LNCAP (cell line): ENCODE measurements around the gene POLD1.

Source experiments
- CTCF ChIP-seq: fragments of 450-650 bp; IDR thresholded peaks from 2 replicates; pipeline ENCODE4 v1.5.1; 2017; ENCODE audit warnings: mild to moderate bottlenecking

The POLD1 gene

GRCh38 chr19:50453243-50453642 lies 69.1 kb downstream of the POLD1 start:
- TF ChIP-seq CTCF, result no peak

- no peak for TF ChIP-seq CTCF
Measured at GRCh38 chr19:50455992-50456391, 71.8 kb downstream of the POLD1 start.

DNA sequence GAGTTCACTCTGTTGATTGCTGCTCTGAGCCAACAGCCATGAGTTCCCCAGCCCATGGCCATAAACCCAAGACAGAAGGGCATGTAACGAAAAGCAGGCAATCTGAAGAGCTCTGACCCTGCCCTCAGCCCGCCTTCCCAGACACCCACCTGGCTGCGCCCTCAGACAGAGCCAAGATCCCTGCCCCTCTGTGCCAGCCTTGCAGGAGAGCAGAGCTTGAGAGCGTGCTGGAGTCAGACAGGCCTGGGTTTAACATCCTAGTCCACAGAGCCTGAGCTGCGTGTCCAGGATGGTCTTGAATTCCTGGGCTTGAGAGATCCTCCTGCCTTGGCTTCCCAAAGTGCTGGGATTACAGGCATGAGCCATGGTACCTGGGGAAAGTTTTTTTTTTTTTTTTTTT lies 73.2 kb downstream of the POLD1 start:
- TF ChIP-seq CTCF, result no peak

GRCh38 chr19:50458396-50459066 lies 74.4 kb downstream of the POLD1 start:
- no peak for TF ChIP-seq CTCF

GRCh38 chr19:50459067-50459456 lies 74.9 kb downstream of the POLD1 start:
- no peak for TF ChIP-seq CTCF

- no peak for TF ChIP-seq CTCF
Measured at GRCh38 chr19:50459638-50460037, 75.5 kb downstream of the POLD1 start.

DNA sequence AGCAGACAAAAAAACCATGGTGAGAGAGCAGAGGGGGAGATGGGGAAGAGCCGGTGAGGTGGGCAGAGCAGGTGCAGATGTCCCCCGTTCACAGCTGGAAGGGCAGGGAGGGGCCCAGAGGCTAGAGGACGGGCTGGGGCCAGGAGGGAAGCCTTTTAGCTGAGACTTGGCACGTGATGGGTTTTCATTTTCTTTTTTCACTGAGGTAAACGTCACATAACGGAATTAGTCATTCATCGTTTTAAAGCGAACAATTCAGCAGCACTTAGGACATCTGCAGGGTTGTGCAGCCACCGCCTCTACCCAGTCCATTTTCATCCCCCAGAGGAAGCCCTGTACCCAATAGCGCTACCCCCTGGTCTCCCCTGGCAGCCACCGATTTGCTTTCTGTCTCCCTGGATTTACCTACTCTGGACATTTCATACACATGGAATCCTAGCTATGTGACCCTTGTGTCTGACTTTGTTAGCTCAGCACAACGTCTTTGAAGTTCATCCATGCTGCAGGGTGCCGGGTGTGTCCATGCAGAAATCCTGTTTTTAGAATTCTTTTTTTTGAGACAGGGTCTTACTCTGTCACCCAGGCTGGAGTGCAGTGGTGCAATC lies 76.1 kb downstream of the POLD1 start:
- no peak for TF ChIP-seq CTCF
